A673 (cell line): Measurements from ENCODE around the gene RPTOR. TPM values are rescaled to one million over a fixed set of nuclear protein-coding genes. Genes with fewer than 3 reads are reported as not detected.

Source experiments
- BruUV-seq: library from RNA; stranded (reverse); fragments of 400-500 nt; replicated peaks from 2 replicates; lab custom pipeline; 2021; lab: Mats Ljungman, UMichigan
- CTCF ChIA-PET: fragments of 300-600 bp; sonication (Branson Sonifier 250); formaldehyde crosslinking; loops from one replicate; lab custom pipeline; 2022; ENCODE audit warnings: antibody characterized with exemption; lab: Charles Lee
- POLR2A ChIA-PET: fragments of 300-600 bp; sonication (Branson Sonifier 250); formaldehyde crosslinking; loops from one replicate; lab custom pipeline; 2022; ENCODE audit warnings: antibody characterized with exemption; ENCODE audit not compliant: low non-redundant PET; lab: Charles Lee
- DNase-seq: peaks from one replicate; pipeline ENCODE4 v3.0.0-alpha.2; 2015; ENCODE audit warnings: low spot score
- H3K27ac ChIP-seq: fragments of 200-600 bp; sonication (generic); 2 replicates; pipeline ENCODE4 v1.5.1; 2016; ENCODE audit warnings: mixed run types, low read depth, mild to moderate bottlenecking, mixed read lengths, antibody characterized with exemption, low read length; ENCODE audit not compliant: poor library complexity, severe bottlenecking
- H3K27me3 ChIP-seq: fragments of 200-600 bp; sonication (generic); replicated peaks from 2 replicates; pipeline ENCODE4 v1.6.1; 2017; ENCODE audit warnings: mixed run types, low read depth, mild to moderate bottlenecking, mixed read lengths, antibody characterized with exemption, low read length; ENCODE audit not compliant: insufficient read depth, poor library complexity
- H3K36me3 ChIP-seq: fragments of 200-600 bp; sonication (generic); 2 replicates; pipeline ENCODE4 v1.6.1; 2016; ENCODE audit warnings: mixed run types, mild to moderate bottlenecking, mixed read lengths, antibody characterized with exemption, low read length; ENCODE audit not compliant: insufficient read depth, poor library complexity, severe bottlenecking
- H3K4me1 ChIP-seq: fragments of 200-600 bp; sonication (generic); 2 replicates; pipeline ENCODE4 v1.6.1; 2017; ENCODE audit warnings: mixed run types, mild to moderate bottlenecking, mixed read lengths, antibody characterized with exemption, low read length; ENCODE audit not compliant: insufficient read depth, poor library complexity, severe bottlenecking
- H3K4me3 ChIP-seq: fragments of 200-600 bp; sonication (generic); 2 replicates; pipeline ENCODE4 v1.5.1; 2016; ENCODE audit warnings: low read depth, mixed run types, mild to moderate bottlenecking, mixed read lengths, low read length; ENCODE audit not compliant: poor library complexity, severe bottlenecking
- H3K9me3 ChIP-seq: fragments of 200-600 bp; sonication (generic); 2 replicates; pipeline ENCODE4 v1.6.1; 2016; ENCODE audit warnings: mixed run types, low read depth, mild to moderate bottlenecking, mixed read lengths, antibody characterized with exemption, low read length; ENCODE audit not compliant: poor library complexity, severe bottlenecking
- CTCF ChIP-seq: fragments of 300-800, 200-600 bp; sonication (generic); conservative IDR thresholded peaks from 2 replicates; pipeline ENCODE4 v1.5.1; 2017; ENCODE audit warnings: low read depth, mild to moderate bottlenecking, antibody characterized with exemption, low read length, moderate library complexity, mixed read lengths
- EZH2 ChIP-seq: fragments of 200-600 bp; sonication (generic); IDR thresholded peaks from 2 replicates; pipeline ENCODE4 v1.6.1; 2017; ENCODE audit warnings: borderline replicate concordance, low read depth, mild to moderate bottlenecking, mixed read lengths, antibody characterized with exemption, low read length; ENCODE audit not compliant: poor library complexity, severe bottlenecking
- intact Hi-C: fragments of 100-400 bp; cut with micrococcal nuclease; formaldehyde crosslinking; loops from one replicate; pipeline ENCODE4 v1.10.0; 2022; ENCODE audit not compliant: unreplicated experiment
- total RNA-seq: library from RNA; stranded (reverse); gene quantifications from 2 replicates; pipeline ENCODE4 v1.2.3, GENCODE V29; 2021

Gene RPTOR
- total RNA-seq, 1 experiment from 2014 or later = 55.2 TPM

GRCh38 chr17:80979547-80980378 lies 435.1 kb downstream of the RPTOR start:
- intact Hi-C loops = loop anchor here (5.0 kb wide), 1 partner anchor 112 kb away; no protein-coding TSS in a partner anchor
- DNase-seq = no peak
- H3K4me3 ChIP-seq = no peak overlapping the region
- no peak overlapping the region for H3K27ac ChIP-seq
- ChIA-PET CTCF (no interaction called here), POLR2A (no interaction called here)
- no peaks in the 10 kb centered on the region for H3K27me3 ChIP-seq
- H3K9me3 ChIP-seq = no peaks in the 10 kb centered on the region
- no peak for TF ChIP-seq EZH2
- TF ChIP-seq CTCF = no peak
- BruUV-seq = no TSS peak
- no peaks in the 10 kb centered on the region for H3K36me3 ChIP-seq
- H3K4me1 ChIP-seq = no peaks in the 10 kb centered on the region

DNA sequence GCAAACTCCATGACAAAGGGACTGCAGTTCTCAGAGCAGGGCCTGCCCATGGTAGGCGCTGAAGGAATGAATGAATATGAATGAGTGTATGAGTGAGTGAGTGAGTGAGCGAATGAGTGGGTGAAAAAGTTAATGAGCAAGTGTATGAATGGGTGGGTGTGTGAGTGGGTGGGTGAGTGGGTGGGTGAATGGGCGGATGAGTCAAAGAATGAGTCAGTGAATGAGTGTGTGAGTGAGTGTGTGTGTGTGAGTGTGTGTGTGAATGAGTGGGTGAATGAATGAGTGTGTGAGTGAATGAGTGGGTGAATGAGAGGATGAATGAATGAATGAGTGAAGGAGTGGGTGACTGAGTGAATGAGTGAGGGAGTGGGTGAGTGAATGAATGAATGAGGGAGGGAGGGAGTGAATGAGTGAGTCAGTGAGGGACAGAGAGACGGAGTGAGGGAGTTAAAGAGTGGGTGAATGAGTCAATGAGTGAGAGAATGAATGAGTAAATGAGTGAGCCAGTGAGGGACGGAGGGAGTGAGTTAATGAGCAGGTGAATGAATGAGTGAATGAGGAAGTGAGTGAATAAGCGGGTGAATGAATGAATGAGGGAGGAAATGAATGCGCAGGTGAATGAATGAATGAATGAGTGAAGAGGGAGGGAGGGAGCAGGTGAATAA lies 435.9 kb downstream of the RPTOR start:
- Histone ChIP-seq H3K9me3 (no peaks in the 10 kb centered on the region), H3K4me1 (no peaks in the 10 kb centered on the region), H3K27ac (no peak overlapping the region), H3K27me3 (no peaks in the 10 kb centered on the region), H3K4me3 (peak overlapping the region; percentile 35), H3K36me3 (no peaks in the 10 kb centered on the region)
- ChIA-PET POLR2A (no interaction called here), CTCF (interaction anchor here (1.7 kb wide), 1 partner anchor 553 kb away, joined by 7 read pairs; no protein-coding TSS in a partner anchor)
- intact Hi-C loops = loop anchor here (1.0 to 5.0 kb wide), 2 partner anchors 113 to 553 kb away; no protein-coding TSS in a partner anchor
- TF ChIP-seq CTCF = no peak
- no peak for TF ChIP-seq EZH2
- BruUV-seq = no TSS peak
- no peak for DNase-seq

GRCh38 chr17:80981062-80981902 lies 436.6 kb downstream of the RPTOR start:
- H3K27ac ChIP-seq = no peak overlapping the region
- no peak for DNase-seq
- no peaks in the 10 kb centered on the region for H3K9me3 ChIP-seq
- no peak for TF ChIP-seq EZH2
- peak; percentile 65 for TF ChIP-seq CTCF
- no peaks in the 10 kb centered on the region for H3K27me3 ChIP-seq
- no peaks in the 10 kb centered on the region for H3K36me3 ChIP-seq
- ChIA-PET CTCF (interaction anchor here (0.6 to 1.7 kb wide), 2 partner anchors 496 to 554 kb away, joined by 3 to 7 read pairs; no protein-coding TSS in a partner anchor), POLR2A (no interaction called here)
- intact Hi-C loops = loop anchor here (1.0 to 5.0 kb wide), 2 partner anchors 114 to 554 kb away; no protein-coding TSS in a partner anchor
- H3K4me1 ChIP-seq = no peaks in the 10 kb centered on the region
- BruUV-seq = no TSS peak
- peak overlapping the region; percentile 35 for H3K4me3 ChIP-seq
